GM10248 (cell line): ENCODE measurements around the gene GPR108.

ENCODE experiments used
- CTCF ChIA-PET: fragments of 300-600 bp; sonication (Branson Sonifier 250); formaldehyde crosslinking; extraction: SDS; loops from one replicate; lab custom pipeline; 2021; ENCODE audit warnings: antibody characterized with exemption; lab: Yijun Ruan, JAX
- POLR2A ChIA-PET: fragments of 350-650 bp; sonication (Branson Sonifier 250); formaldehyde crosslinking; extraction: SDS; loops from one replicate; lab custom pipeline; 2020; ENCODE audit warnings: antibody characterized with exemption; lab: Yijun Ruan, JAX
- DNase-seq: peaks from one replicate; pipeline ENCODE4 v3.0.0; 2012; ENCODE audit errors: extremely low spot score
- TF ChIP-seq, protein P1 (sequence below): IDR thresholded peaks from 2 replicates; pipeline ENCODE4 v1.5.1; 2012; ENCODE audit warnings: mild to moderate bottlenecking, low read depth; ENCODE audit errors: extremely low read depth, missing control alignments, control extremely low read depth

The GPR108 gene

DNA sequence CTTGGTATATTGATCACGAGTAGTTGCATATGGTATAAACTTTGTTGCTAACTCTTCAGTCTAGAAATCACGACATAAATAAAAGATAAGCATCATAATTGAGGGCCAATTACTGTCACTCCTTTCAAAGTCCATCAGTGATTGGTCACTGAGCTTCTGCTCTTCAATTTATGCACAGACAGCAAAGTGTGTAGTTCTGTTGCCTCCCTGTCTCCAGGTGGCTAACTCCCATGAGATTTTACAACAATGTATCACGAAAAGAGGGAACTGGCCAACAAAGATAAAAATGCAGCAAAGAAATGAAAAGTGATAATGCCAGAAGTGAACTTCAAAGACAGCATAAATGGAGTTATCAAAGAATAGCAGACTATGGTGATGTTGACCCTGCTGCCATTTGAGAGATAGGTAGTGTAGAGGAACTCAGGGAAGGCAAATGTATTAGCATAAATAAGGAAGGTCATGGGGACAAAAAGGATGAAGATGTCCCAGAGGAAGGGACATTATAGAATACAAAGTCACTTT is 54.7 kb downstream of the GPR108 start:
- ChIA-PET CTCF (interaction anchor here (1.3 kb wide), 1 partner anchor 19 kb away, joined by 3 read pairs; no protein-coding TSS in a partner anchor), POLR2A (no interaction called here)
- TF ChIP-seq, protein P1, sequence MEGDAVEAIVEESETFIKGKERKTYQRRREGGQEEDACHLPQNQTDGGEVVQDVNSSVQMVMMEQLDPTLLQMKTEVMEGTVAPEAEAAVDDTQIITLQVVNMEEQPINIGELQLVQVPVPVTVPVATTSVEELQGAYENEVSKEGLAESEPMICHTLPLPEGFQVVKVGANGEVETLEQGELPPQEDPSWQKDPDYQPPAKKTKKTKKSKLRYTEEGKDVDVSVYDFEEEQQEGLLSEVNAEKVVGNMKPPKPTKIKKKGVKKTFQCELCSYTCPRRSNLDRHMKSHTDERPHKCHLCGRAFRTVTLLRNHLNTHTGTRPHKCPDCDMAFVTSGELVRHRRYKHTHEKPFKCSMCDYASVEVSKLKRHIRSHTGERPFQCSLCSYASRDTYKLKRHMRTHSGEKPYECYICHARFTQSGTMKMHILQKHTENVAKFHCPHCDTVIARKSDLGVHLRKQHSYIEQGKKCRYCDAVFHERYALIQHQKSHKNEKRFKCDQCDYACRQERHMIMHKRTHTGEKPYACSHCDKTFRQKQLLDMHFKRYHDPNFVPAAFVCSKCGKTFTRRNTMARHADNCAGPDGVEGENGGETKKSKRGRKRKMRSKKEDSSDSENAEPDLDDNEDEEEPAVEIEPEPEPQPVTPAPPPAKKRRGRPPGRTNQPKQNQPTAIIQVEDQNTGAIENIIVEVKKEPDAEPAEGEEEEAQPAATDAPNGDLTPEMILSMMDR, result no peak
- DNase-seq, result no peak

DNA sequence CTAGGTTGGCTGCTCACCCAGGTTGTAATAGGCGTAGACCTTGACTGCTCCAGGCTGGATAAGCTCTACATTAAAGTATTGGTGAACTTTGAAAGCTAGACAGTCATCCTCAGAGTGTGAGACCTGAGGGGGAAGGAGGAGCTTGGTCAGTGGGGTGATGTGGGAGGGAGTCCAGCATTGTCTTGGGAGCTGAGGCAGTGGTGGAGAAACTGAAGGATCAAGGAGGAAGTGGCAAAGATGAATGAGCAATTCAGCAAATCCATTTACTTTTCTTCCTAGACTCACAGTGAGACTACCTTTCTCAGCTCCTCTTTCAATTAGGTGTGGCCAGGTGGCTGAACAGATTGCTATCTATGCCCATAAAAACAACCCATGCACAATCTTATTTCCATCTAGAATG is 57.2 kb downstream of the GPR108 start:
- no peak for DNase-seq
- TF ChIP-seq, protein P1, result no peak
- POLR2A ChIA-PET, result no interaction called here
- CTCF ChIA-PET, result interaction anchor here (0.6 kb wide), 1 partner anchor 183 kb away, joined by 3 read pairs; no protein-coding TSS in a partner anchor
